Endothelial cell of umbilical vein (primary cell): ENCODE measurements around the gene EPN2.

Source experiments
- CTCF ChIP-seq, 2 donors: IDR thresholded peaks; 1 replicate in 1 of 2; 2 replicates in 1 of 2; pipeline ENCODE4 v1.5.1; 2011; ENCODE audit warnings: low read length in 2 of 2, mild to moderate bottlenecking in 2 of 2, moderate library complexity in 2 of 2, control low read depth in 1 of 2, inconsistent platforms in 1 of 2, low read depth in 1 of 2; ENCODE audit not compliant: insufficient read depth in 1 of 2; ENCODE audit errors: extremely low read depth in 1 of 2
- EZH2 ChIP-seq: IDR thresholded peaks from 2 replicates; pipeline ENCODE4 v1.6.1; 2012; ENCODE audit warnings: borderline replicate concordance, low read depth, mild to moderate bottlenecking, moderate library complexity, low read length, inconsistent platforms; ENCODE audit not compliant: severe bottlenecking
- JUN ChIP-seq: IDR thresholded peaks from 2 replicates; pipeline ENCODE4 v1.6.1; 2011; ENCODE audit warnings: borderline replicate concordance, low read depth; ENCODE audit not compliant: insufficient read length, insufficient read depth
- MAX ChIP-seq: IDR thresholded peaks from 2 replicates; pipeline ENCODE4 v1.6.1; 2011; ENCODE audit not compliant: insufficient read depth, insufficient read length
- MYC ChIP-seq: IDR thresholded peaks from one replicate; pipeline ENCODE4 v1.6.1; 2011; ENCODE audit warnings: mild to moderate bottlenecking, low read depth, low read length
- POLR2A ChIP-seq: IDR thresholded peaks from 2 replicates; pipeline ENCODE4 v1.6.1; 2012; ENCODE audit warnings: low read depth, mild to moderate bottlenecking, control low read depth, low read length
- POLR2AphosphoS5 ChIP-seq: IDR thresholded peaks from 2 replicates; pipeline ENCODE4 v1.6.1; 2012; ENCODE audit warnings: low read depth, mild to moderate bottlenecking, control low read depth, low read length, moderate library complexity; ENCODE audit not compliant: insufficient read depth

- TF ChIP-seq CTCF (IDR thresholded peaks at IDR 0.05; ENCODE audit: extremely low read depth in 1 of 2, insufficient read depth in 1 of 2, low read depth in 1 of 2, low read length in 2 of 2) (no peak), JUN (no peak), POLR2A (no peak), POLR2AphosphoS5 (no peak), EZH2 (no peak), MAX (no peak), MYC (no peak)
Observed at GRCh38 chr17:19316761-19317358, 79.7 kb downstream of the EPN2 start.
